Measurements from ENCODE around the gene UNC5A.

UNC5A gene

DNA sequence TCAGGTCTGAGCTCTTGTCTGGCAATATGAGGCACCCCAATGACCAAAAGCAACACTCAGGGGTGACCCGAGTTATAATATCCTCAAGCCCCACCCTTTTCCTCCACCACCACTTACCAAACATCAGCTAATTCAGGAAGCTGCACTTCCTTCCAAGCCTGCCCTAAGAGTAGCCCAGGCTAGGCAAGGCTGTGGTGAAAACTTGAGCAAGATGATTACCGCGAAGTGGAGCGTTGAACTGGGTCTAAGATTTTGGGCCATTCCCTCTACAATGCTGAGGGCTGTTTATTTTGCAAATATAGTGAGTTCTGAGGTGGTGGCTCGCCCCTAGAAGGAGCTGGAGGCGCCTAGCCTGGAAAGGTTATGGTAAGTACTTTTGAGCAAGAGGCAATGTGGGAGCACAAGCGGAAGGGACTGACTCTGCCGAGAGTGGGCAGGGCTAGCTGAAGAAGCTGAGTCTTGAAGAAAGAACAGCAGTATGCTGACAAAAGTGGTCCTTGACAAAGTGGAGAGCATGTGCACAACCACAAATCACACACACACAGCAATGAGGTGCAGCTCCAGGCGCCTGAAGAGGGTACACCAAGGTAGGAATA lies 89.0 kb downstream of the UNC5A start, which contains the start of gene HK3:
HK3 (minus strand) TSS at position 51 of the 596 bp plus-strand sequence. CDS start 3,187 bp downstream, outside the sequence.
- peak; percentile 32 for DNase-seq (ENCODE audit: low spot score)

DNA sequence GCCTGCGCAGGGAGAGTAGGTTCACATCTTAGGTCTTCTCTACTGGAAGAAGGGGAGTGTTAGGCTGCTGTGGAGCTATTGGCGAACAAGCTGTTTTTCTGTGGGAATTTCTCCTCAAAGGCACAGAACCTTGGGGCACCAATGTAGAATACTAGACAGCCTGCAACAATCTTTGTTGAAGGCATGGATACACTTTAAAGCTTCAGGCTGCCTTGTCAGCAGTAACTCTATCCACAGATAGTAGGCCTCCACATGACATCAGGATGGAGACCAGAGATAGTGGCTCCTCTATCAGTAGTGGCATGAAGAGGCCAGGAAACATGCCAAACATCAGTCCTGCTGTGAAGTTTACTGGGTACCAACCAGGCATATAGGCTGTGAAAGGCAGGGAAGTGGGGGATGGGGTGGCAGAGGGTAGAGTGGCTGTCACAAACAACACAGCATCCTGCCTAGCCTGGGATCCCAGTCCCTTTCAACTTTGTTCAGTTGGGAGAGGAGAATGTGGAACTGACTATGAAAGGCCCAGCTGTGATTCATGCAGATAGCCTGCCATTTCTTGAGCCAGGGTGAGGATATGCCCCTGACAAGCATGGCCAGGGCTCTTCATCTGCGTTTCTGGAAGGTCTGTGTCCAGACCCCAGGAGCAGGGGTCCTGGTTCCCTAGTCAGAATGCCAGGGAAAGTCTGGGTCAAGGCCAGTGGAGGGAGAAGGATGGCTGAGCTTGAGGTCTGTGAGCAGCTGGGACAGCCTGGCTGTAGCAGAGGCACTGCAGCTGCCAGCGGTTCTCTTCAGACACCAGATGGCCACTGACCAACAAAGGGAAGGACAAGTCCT lies 89.8 kb downstream of the UNC5A start:
- peak; percentile 52 for DNase-seq (ENCODE audit: low spot score)

DNA sequence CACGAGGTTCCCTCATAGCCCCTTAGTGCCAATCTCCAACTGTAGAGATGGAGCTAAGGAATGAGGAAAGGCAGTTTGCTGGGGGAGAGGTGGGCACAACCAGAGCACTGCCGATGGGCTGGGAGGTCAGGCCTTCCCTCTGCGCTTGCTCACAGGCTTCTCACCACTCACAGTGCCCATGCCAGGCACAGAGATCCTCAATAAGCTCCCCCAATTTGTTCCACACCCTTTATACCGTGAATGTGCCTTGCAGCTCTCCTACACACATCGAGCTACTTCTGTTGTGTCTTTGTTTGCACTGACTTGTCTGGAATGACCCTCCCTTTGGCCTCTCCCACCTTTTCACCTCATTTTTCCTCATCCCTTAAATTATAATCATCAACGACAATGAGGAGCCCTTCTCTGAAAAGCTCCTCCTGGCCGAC lies 90.4 kb downstream of the UNC5A start:
- no peak for DNase-seq (ENCODE audit: low spot score)

DNA sequence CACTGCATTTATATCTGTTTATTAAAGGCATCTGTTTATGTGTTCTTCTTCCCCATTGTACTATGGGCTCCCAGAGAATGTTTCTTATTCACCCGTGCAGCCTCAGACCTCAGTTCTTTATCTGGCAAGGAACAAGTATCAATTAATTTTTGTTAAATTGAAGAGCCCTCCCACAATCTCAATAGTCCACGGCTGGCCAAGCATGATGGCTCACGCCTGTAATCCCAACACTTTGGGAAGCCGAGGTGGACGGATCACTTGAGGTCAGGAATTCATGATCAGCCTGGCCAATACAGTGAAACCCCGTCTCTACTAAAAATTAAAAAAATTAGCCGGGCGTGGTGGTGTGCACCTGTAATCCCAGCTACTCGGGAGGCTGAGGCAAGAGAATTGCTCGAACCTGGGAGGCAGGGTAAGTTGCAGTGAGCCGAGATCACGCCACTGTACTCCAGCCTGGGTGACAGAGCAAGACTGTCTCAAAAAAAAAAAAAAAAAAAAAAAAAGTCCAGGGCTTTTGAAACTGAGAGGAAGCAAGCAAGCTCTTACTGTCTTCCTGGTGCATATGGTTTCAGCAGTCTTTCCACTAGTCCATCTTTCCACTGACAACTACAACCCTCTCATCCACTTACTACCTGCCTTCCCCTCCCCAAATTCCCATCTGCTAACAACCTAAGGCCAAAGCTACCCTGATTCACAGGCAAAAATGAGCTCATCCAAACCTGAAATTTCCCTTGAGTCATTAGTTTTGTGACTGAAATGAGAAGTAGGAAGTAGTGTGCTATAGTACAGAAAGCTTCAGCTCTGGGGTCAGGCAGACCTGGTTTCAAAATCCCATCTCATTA lies 91.1 kb downstream of the UNC5A start:
- peak; percentile 41 for DNase-seq (ENCODE audit: low spot score)

DNA sequence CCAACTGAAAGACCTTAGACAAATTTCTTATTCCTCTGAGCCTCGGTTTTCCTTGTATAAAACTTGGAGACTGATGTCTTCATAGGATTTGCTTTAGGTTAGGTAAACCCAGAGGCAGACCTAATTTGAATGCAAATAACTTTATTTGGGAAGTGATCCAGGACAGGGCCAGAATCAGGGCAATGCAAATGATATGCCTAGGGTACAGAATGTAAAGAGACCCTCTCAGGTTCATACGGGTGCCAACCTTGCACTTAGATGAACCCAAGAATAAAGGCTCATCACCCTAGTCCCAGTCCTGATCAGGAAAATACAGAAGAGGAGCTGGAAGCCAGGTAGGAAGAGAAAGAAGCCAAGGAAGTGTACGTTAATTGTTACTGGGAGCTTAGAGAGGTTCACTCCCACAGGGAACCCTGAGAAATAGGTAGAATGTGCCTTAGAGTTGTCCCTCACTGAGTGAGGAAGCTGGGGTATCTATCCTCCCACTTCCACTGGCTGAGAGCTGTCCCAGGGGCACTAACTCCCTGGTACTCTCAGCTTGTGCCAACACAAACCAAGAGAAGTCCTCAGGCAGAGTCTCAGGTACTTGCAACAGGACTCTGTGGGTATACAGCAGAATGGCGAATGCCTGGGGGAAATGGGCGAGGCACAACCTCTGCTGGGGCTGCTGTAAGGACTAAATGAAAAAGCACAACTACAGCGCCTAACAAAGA lies 91.9 kb downstream of the UNC5A start:
- no peak for DNase-seq (ENCODE audit: low spot score)

DNA sequence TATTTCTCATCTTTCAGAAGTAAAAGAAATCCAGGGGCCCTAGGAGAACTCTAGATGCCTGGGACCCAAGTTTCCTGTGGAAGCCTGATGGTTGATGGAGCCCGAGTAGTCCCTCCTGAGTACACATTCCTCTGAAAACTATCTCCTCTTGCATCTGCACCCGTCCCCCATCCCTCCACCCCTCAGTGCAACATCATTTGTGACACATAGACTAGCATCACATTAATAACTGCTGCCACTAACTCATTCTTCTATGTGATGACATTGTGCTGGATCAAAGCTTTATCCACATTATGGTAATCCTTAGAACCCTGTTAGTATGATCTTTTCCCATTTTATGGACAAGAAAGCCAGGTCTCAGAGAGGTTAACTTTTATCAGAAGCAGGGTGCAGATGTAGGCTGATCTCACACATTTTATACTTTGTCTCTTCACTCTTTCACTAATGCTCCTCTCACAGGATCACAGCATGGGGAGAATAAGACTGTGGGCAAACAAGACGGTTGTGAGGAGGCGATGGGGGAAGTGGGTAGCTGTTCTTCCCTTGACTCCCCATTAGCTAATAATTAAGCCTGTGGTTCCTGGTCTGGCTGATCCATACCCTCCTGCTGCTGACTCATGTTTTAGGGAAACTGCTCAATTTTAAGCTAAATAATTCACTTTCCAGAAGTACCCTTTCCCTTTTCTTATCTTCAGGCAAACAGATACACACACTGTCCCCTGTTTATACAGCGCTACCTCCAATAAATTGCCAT lies 92.7 kb downstream of the UNC5A start:
- DNase-seq (ENCODE audit: low spot score) = no peak

DNA sequence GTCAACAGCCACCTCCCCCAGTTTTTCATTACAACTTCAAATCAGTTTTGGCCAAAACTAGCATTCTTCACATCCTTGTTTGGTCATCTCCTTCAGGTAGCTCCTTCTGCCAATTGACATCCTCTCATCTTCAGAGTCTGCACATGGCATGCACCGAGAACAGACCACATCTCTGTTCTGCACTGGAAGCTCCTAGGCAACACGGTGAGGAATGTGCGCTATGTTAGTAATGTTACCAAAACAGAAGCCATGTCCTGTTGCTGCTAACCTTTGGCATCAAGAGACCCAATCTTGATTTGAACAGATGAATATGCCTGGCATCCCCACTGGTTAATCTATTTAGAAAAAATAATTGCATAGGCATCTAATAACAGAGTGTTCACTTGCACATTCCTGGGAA lies 93.9 kb downstream of the UNC5A start:
- DNase-seq (ENCODE audit: low spot score) = no peak

DNA sequence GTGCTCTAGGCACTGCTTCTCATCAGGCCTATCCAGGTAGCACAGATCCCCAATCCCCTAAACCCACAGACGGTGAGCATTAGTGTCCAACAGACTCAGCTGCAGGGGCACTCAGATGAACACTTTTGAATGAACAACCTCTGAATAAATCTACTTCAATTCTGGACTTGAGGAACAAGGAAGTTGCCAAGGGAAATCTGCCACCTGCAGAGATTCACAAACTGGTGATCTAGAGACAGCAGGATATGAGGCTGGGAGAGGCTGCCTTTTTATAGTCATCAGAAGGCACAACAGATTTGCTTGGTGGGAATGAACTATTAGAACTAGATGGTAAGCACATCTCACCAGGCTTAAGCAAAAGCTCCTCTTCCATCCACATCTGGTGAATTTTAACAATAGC lies 95.8 kb downstream of the UNC5A start:
- no peak for DNase-seq (ENCODE audit: low spot score)

DNA sequence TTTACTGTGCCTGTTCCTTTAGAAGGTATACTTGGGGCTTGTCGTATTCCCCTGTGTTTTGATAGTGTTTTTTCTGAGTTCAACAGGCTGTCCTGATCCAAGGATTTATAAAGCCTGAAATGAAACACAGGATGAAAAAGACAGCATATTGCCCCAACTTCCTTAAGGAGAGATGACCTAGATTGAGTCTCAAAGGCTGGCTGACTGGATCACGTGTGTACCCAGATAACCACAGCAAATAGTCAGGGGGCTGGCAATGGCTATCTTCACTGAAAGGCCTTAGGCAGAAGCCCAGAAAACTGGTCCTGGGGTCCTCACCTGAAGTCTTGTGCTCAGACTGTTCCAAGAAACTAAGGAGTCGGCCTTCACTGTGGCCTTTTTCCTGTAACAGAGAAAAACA lies 96.4 kb downstream of the UNC5A start:
- DNase-seq (ENCODE audit: low spot score) = no peak

DNA sequence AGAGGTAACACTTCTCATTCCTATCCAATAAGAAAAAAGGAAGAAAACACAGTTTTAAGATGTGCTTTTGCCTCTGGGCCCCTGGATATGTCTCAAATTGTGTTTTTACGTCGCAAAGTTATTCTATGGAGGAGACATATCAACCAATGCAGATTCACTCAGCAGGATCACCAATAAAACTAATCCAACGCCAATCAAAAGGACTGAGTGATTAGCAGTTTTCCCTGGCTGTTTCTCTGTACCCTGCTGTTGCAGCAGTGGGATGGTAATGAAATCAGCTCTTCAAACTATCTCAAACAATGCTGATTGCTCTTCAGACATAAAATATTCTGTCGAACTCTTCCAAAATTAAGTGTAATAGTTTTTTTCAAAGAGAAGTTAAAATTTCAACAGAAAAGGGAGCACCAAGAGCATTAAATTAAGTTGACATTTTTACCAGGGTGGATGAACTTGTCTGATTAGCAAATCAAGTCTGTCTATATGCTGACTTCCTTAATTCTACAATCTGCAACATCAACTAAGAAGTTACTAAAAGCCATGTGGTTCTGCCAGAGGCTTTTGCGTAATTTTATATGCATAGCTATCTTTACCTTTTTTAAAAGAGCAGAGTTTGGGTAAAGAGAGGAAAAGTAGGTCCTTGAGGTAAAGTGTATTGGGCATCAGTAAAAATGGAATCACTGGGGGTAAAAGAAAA lies 98.5 kb downstream of the UNC5A start:
- DNase-seq (ENCODE audit: low spot score) = no peak

DNA sequence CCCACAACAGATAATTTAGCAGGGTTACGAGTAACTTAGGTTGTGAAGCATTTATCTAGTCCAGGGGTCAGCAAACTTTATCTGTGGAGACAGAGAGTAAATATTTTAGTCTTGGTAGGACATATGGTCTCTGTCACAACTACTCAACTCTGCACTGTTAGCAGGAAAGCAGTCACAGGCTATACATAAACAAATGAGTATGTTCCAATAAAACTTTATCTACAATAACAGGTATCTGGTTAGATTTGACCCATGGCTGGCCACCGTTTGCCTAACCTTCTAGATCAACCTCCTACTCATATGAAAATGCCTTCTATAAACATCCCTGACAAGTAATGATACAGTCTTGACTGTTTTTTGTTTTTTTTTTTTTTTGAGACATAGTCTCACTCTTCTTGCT lies 101.8 kb downstream of the UNC5A start:
- no peak for DNase-seq (ENCODE audit: low spot score)

DNA sequence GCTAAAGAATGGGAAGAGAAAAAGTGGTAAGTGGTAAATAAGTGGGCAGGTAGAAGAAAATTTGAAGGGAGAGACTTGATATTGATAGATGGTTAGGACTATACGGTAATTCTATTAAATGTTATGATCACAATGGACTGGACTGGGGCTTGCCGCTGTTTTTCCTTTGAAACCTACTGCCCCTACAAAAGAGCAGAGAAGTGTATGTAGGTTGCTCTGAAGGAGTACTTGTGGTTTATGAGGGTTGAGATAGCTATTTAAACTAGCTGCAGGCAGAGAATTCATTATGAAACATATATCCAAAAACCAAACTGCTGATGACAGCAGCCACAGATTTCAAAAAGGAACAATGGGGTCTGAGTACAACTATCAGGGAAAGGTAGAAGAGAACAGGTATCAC lies 105.5 kb downstream of the UNC5A start:
- no peak for DNase-seq (ENCODE audit: low spot score)

DNA sequence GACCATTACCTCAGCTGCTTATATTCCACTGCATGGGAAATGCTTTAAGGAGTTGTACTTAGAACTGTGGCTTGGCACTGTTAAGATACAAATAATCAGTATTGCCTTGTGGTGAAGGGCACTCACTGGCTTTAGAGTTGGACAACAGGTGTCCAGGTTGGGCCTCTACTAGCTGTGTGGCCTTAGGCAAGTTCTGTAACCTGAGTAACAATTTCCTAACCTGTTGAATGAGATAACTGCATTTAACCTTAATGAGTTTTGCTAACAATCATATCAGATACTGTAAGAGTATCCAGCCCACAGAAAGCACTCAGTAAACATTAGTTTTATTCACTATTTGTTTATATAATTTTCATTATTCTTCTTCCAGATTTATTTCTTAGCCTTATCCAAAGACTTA lies 106.0 kb downstream of the UNC5A start:
- DNase-seq (ENCODE audit: low spot score) = no peak

DNA sequence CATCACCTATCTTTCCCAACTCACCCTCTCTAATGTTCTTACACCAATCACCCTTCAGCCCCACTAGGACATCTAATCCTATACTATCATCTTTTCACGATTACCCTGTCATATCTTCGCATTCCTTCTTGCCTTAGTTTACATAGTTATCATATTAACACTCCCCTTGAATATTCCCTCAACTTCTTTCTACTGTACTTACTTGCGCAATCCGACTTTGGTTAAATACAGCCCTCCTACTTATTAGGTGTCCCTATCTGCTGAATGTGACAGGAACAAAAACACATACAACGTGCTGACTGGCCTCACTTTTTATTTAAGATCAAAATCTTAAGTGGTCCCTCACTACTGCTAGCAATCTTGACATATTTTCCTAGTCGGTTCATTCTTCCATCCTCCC lies 108.3 kb downstream of the UNC5A start:
- DNase-seq (ENCODE audit: low spot score) = no peak

DNA sequence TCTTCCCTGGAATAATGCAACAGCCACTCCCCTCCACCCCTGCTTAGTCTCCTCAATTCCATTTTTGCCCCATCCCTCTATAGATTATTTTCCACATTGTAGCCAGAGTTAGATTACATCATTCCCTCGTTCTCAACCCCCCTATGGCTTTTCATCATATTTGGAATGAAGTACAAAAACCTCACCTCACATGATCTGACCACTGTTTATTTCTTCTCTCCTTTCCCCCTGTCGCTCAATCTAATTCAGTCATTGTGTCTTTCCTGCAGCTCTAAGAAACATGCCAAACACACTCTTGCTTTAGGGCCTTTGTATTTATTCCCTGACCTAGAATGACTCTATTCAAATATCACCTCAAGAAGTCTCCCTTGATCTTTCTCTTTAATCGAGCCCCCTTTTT lies 111.4 kb downstream of the UNC5A start:
- no peak for DNase-seq (ENCODE audit: low spot score)

DNA sequence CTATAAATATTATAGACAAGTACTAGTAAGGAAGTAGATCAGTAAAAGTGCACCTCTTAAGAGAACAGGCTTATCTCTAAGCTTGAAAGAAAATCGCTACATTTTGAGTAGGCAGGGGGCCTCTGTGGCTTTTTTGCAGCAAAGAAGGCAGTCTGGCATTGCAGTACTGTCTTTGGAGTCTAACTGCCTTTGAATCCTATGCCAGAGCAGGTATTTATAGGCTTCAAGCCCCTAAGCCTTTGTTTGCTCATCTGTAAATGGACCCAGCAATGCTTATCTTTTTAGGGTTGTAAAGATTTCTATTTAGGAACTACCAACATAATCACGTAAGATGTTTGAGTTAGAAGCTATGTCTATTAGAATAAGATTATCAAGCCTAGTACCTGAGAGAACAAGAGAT lies 112.5 kb downstream of the UNC5A start:
- DNase-seq (ENCODE audit: low spot score) = no peak

DNA sequence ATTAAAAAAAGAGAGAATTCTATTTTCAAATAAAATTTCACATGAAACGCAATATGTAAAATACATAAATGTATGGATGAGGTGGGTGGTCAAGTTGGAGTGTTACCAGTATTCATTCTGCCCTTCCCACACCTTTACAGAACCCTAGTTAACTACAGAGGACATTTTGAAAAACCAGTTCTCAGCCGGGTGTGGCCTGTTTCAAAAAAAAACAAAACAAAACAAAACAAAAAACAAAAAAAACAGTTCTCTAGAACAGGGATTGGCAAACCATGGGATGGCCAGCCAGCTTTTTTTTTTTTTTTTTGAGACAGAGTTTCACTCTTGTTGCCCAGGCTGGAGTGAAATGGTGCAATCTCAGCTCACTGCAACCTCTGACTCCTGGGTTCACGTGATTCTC lies 117.2 kb downstream of the UNC5A start:
- no peak for DNase-seq (ENCODE audit: low spot score)

DNA sequence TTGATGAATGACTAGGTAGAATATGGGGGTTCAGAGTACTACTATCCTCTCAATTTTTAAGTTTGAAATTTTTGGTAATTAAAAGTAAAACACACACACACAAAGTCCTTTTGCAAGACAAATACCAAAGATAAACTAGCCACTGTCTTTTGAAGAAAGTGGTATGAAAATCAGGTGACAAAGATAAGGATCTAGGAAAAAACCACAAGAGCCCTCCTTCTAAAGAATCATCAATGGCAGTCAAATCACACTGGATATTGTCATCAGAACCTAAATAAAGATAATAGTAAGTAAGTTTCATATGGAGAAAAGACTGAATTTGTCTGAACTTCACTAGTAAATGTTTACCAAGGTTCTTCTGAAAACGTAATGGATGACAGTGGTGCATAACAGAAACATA lies 119.3 kb downstream of the UNC5A start:
- no peak for DNase-seq (ENCODE audit: low spot score)
